ENCODE results near the gene CACNA1B.
"Not testable (repeated sequence)": the region's sequence is repeated elsewhere in the genome, so short reads cannot be mapped to it uniquely, and the experiment has no call there.

The CACNA1B gene

GRCh38 chr9:138103111-138103848 lies 225.7 kb downstream of the CACNA1B start:
- DNase-seq, result no peak

GRCh38 chr9:138103849-138104206 lies 226.2 kb downstream of the CACNA1B start:
- DNase-seq, result no peak

GRCh38 chr9:138104251-138105122 lies 226.9 kb downstream of the CACNA1B start:
- DNase-seq, result no peak

GRCh38 chr9:138105123-138105415 lies 227.5 kb downstream of the CACNA1B start:
- DNase-seq, result no peak

- no peak for DNase-seq
These were observed 228.3 kb downstream of the CACNA1B start for GRCh38 chr9:138105561-138106505.

GRCh38 chr9:138107039-138107438 lies 229.5 kb downstream of the CACNA1B start:
- DNase-seq, result not testable (repeated sequence)

- no peak for DNase-seq
These were observed 234.0 kb downstream of the CACNA1B start for GRCh38 chr9:138111607-138112006.

GRCh38 chr9:138112090-138112748 lies 234.6 kb downstream of the CACNA1B start:
- DNase-seq, result no peak

- no peak for DNase-seq
These were observed 235.4 kb downstream of the CACNA1B start for GRCh38 chr9:138112791-138113600.

- DNase-seq, result not testable (repeated sequence)
These were observed 236.2 kb downstream of the CACNA1B start for GRCh38 chr9:138113701-138114325.

- DNase-seq, result no peak
These were observed 237.1 kb downstream of the CACNA1B start for GRCh38 chr9:138114501-138115245.

- DNase-seq, result no peak
These were observed 237.9 kb downstream of the CACNA1B start for GRCh38 chr9:138115506-138115905.

GRCh38 chr9:138116521-138116920 lies 238.9 kb downstream of the CACNA1B start:
- no peak for DNase-seq

GRCh38 chr9:138117101-138117750 lies 239.6 kb downstream of the CACNA1B start:
- DNase-seq, result no peak

- DNase-seq, result no peak
These were observed 240.3 kb downstream of the CACNA1B start for GRCh38 chr9:138117836-138118235.

GRCh38 chr9:138118601-138119071 lies 241.1 kb downstream of the CACNA1B start:
- DNase-seq, result no peak

GRCh38 chr9:138119202-138120027 lies 241.8 kb downstream of the CACNA1B start:
- no peak for DNase-seq

GRCh38 chr9:138120072-138120471 lies 242.5 kb downstream of the CACNA1B start:
- DNase-seq, result no peak
